GM12878 (cell line): ENCODE measurements around the gene GPN2. TPM values are rescaled to one million over a fixed set of nuclear protein-coding genes. Genes with fewer than 3 reads are reported as not detected.

Experiments
- BACH1 ChIP-seq: fragments of 450-650 bp; IDR thresholded peaks from 2 replicates; pipeline ENCODE4 v1.6.1; 2017; ENCODE audit warnings: mild to moderate bottlenecking, borderline replicate concordance
- BCL11A ChIP-seq: IDR thresholded peaks from 2 replicates; pipeline ENCODE4 v1.6.1; 2011; ENCODE audit warnings: low read depth, low read length
- BCL3 ChIP-seq: IDR thresholded peaks from 2 replicates; pipeline ENCODE4 v1.6.1; 2011; ENCODE audit warnings: borderline replicate concordance, low read depth, mild to moderate bottlenecking, moderate library complexity, low read length; ENCODE audit not compliant: insufficient read depth, poor library complexity, severe bottlenecking
- CHD1 ChIP-seq: IDR thresholded peaks from 2 replicates; pipeline ENCODE4 v1.6.1; 2012; ENCODE audit warnings: low read depth, low read length, improper control_type of control experiment
- FOS ChIP-seq: IDR thresholded peaks from 3 replicates; pipeline ENCODE4 v1.6.1; 2011; ENCODE audit warnings: borderline replicate concordance; ENCODE audit not compliant: insufficient read length; ENCODE audit errors: extremely low read depth
- FOXM1 ChIP-seq: IDR thresholded peaks from 2 replicates; pipeline ENCODE4 v1.6.1; 2012; ENCODE audit warnings: low read depth, mild to moderate bottlenecking, inconsistent platforms, low read length, moderate library complexity
- GATAD2B ChIP-seq: fragments of 450-650 bp; conservative IDR thresholded peaks from 2 replicates; pipeline ENCODE4 v1.6.1; 2017; ENCODE audit warnings: low read depth, mild to moderate bottlenecking, moderate library complexity
- IRF4 ChIP-seq: IDR thresholded peaks from 2 replicates; pipeline ENCODE4 v1.6.1; 2011; ENCODE audit warnings: low read depth, low read length
- JUND ChIP-seq: IDR thresholded peaks from 2 replicates; pipeline ENCODE4 v1.6.1; 2012; ENCODE audit warnings: low read depth, mild to moderate bottlenecking, low read length, improper control_type of control experiment, moderate library complexity
- KLF5 ChIP-seq: fragments of 450-650 bp; IDR thresholded peaks from 2 replicates; pipeline ENCODE4 v1.6.1; 2014; ENCODE audit warnings: mild to moderate bottlenecking; ENCODE audit not compliant: partially characterized antibody
- MXI1 ChIP-seq: fragments of 150-350 bp; IDR thresholded peaks from 2 replicates; pipeline ENCODE4 v1.6.1; 2011; ENCODE audit warnings: low read depth, mild to moderate bottlenecking, inconsistent platforms, low read length, improper control_type of control experiment
- SUPT20H ChIP-seq: IDR thresholded peaks from 2 replicates; pipeline ENCODE4 v1.6.1; 2011; ENCODE audit warnings: low read depth, mild to moderate bottlenecking, low read length, moderate library complexity, borderline replicate concordance; ENCODE audit not compliant: control insufficient read depth
- TAF1 ChIP-seq: IDR thresholded peaks from 2 replicates; pipeline ENCODE4 v1.6.1; 2011; ENCODE audit warnings: mild to moderate bottlenecking, low read depth, low read length, borderline replicate concordance
- TCF7 ChIP-seq: IDR thresholded peaks from 2 replicates; pipeline ENCODE4 v1.6.1; 2014; ENCODE audit warnings: antibody characterized with exemption, borderline replicate concordance
- WRNIP1 ChIP-seq: IDR thresholded peaks from 2 replicates; pipeline ENCODE4 v1.6.1; 2011; ENCODE audit warnings: low read depth, low read length, improper control_type of control experiment, borderline replicate concordance
- YY1 ChIP-seq: IDR thresholded peaks from 2 replicates; pipeline ENCODE4 v1.6.1; 2011; ENCODE audit warnings: low read depth, mild to moderate bottlenecking, low read length
- ZBTB4 ChIP-seq: fragments of 450-650 bp; formaldehyde crosslinking; IDR thresholded peaks from 2 replicates; pipeline ENCODE4 v1.4.0; 2022; ENCODE audit warnings: mild to moderate bottlenecking, moderate library complexity
- ZNF622 ChIP-seq: fragments of 450-650 bp; IDR thresholded peaks from 2 replicates; pipeline ENCODE4 v1.6.1; 2017; ENCODE audit warnings: mild to moderate bottlenecking, inconsistent platforms
- ZNF687 ChIP-seq: fragments of 450-650 bp; IDR thresholded peaks from 2 replicates; pipeline ENCODE4 v1.6.1; 2017; ENCODE audit warnings: mild to moderate bottlenecking, moderate library complexity
- polyA plus RNA-seq, 11 experiments: library from polyadenylated mRNA; depleted of rRNA in 4 of 11; unstranded in 6 of 11; stranded (reverse) in 5 of 11; fragments of >200 nt; fragmentation: Nextera tagmentation in 4 of 11; fragmentation: Illumina TruSeq in 1 of 11; extraction: Ambion mirVana in 4 of 11; extraction: Trizol in 1 of 11; gene quantifications; 1 replicate in 1 of 11; 2 replicates in 10 of 11; pipeline versions ENCODE4 v1.2.1 to v1.2.3, GENCODE V29; 2011 to 2016; ENCODE audit warnings: inconsistent platforms in 2 of 11, missing spikeins in 2 of 11, low read depth in 1 of 11
- total RNA-seq, 4 experiments: library from RNA; depleted of rRNA in 3 of 4; stranded (reverse); fragments of >200 nt in 3 of 4; fragmentation: Illumina TruSeq in 1 of 4; extraction: Trizol in 1 of 4; gene quantifications; 2 replicates each; pipeline versions ENCODE4 v1.2.1 to v1.2.3, GENCODE V29; 2013 to 2021

The GPN2 gene
- total and polyA plus RNA-seq, 10 of the 15 experiments (the other 5 are each of a cell fraction or from before 2014, with no cell fraction given), result 8.3 to 61.4 (median 23.3) TPM

DNA sequence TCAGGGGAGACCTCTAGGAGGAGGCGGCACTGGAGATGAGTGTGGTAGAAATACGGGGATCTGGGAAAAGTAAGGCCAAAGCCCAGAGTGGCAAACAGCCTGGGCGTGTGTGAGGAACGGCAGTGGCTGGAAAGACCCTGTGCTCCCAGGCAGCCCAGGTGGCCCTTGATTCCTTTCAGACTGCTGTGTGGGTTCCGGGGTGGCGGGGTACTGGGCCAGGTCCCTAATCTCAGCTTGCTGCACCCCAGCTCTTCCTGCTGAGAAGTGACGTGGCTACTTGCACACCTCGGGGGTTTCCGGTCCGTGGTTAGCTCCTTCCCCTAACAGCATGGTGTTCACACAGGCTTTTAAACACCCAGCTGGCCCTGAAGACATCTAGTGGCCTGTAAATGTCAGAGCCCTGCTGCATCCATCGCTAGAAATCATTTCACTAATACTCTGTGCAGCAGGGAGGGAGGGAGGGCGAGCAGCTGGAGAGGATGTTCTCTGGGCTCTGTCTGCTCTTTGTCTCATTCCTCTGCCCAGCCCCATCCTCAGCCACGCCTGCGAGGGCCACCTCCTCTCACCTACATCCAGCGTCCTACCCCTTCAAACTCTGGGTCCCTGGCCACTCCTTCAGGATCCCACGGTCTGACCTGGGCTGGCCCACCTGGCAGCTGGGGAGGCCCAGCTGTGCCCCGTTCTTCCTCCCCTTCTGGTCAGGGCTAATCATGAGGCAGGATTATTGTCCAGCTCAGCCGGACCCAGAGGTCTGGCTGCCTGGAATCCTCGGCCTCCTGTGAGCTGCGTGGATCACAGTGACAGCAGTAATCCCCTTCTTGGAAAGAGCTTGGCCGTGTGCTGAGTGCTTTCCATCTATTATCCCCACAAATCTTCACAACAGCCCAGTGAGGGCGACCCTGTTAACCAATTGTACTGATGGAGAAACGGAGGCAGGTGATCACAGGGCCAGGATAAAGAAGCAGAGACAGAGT, 56.4 kb downstream of the GPN2 start (continued):
- no peak for TF ChIP-seq WRNIP1
- peak; percentile 70 for TF ChIP-seq BCL3
- TF ChIP-seq TCF7, result no peak
- no peak for TF ChIP-seq ZNF622
- 0 out of 2 replicates have a peak, but pooled peaks have one; percentile 46 for TF ChIP-seq FOXM1
- 0 out of 2 replicates have a peak, but pooled peaks have one; percentile 37 for TF ChIP-seq IRF4
- peak; percentile 44; the same call in 1 of the 2 replicates for TF ChIP-seq GATAD2B
- no peak for TF ChIP-seq SUPT20H
- TF ChIP-seq CHD1, result no peak
- peak; percentile 80; the same call in 1 of the 2 replicates for TF ChIP-seq TAF1
- TF ChIP-seq BCL11A, result 0 out of 2 replicates have a peak, but pooled peaks have one; percentile 68
- peak; percentile 86 for TF ChIP-seq YY1
- no peak for TF ChIP-seq FOS
- 0 out of 2 replicates have a peak, but pooled peaks have one; percentile 8 for TF ChIP-seq JUND
- TF ChIP-seq ZNF687, result peak; percentile 96
- no peak for TF ChIP-seq ZBTB4
- TF ChIP-seq MXI1, result peak; percentile 83; the same call in 1 of the 2 replicates
- no peak for TF ChIP-seq KLF5
- TF ChIP-seq BACH1, result no peak; the same call in 1 of the 2 replicates
